COLO668 (cell line): Measurements from ENCODE around the gene EHMT1.
"Not testable (repeated sequence)": the region's sequence is repeated elsewhere in the genome, so short reads cannot be mapped to it uniquely, and the experiment has no call there.

Experiments used
- DNase-seq: peaks from one replicate; lab custom pipeline; 2025; ENCODE audit not compliant: unreplicated experiment; lab: John Stamatoyannopoulos, UW

The EHMT1 gene

DNA sequence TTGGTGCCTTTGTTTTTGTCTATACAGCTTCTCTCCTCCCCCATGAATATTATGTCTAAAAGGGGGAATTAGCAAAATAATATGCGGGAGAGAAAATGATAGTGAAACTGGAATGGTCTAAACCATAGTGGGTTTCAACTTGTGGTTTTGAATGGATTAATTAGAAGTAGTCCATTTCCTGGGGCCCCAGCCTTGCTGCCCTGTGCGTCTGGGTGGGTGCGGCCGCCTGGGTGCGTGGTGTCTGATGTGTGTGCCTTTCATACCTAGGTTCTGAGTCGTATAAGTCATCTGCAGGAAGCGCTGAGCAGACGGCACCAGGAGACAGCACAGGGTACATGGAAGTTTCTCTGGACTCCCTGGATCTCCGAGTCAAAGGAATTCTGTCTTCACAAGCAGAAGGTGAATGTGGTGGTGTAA, 138.8 kb downstream of the EHMT1 start:
- DNase-seq = no peak

DNA sequence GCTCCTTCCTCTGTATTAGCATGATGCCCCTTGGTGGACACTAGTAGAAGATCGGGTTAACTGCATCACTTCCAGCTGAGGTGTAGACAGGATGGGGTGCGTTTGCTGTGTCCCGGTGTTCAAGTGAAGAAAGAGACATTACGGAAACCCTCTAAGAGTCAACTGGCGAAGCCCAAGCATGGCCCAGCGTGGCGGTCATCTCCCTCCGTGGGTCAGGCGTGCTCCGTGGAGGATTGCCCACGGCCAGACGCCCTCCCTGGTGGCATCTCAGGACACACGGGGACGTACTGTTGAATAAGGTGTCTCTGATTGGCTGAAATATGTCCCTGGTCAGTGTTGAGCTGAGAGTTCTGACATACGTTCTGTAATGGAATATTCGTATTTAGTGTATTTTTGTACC, 139.3 kb downstream of the EHMT1 start:
- no peak for DNase-seq

DNA sequence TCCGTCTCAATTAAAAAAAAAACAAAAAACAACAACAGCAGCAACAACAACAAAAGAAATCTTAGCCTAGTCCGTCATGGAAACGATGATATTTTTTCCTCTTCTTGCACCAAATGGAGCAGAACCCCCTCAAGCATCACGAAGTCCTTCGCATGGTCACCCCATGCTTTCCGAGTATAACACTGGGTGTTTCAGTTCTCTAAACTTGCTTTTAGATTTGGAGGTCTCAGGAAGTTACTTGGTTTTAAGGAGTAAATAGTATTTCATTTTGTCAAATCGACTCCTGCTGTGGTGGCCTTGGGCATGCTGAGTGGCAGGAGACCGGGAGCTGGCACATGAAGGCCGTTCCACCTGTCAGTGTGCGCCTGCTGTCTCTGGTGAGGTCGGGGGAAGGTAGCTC, 140.3 kb downstream of the EHMT1 start:
- no peak for DNase-seq

DNA sequence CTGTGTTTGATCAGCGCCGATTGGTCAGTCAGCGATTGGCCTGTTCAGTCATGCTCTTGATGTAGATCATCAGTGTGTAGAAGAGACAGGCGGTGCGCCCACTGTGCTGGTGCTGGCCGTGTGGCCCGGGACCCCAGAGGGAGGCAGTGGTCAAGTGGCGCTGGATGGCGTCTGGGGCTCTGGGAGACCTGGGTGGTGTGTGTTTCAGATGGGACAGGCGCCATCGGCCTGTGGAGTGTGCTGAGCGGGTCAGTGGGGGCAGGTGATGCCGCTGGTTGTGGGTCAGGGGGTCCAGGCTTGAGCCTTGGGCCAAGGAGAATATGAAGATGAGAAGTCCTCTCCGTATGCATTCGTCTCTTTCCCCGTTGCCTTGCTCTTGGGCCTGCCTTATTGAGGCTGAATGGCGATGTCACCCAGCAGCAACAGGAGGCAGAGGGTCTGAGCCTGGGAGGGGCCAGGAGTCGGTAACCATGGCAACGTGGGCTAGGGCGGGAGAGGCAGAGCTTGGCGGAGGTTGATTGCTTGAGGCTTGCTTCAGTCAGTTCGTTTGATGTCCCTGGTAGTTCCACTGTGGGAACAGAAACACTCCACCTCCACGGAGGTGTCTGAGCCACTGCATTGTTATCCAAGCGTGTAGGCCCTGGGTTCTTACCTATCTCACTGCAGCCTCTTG, 141.0 kb downstream of the EHMT1 start:
- no peak for DNase-seq

DNA sequence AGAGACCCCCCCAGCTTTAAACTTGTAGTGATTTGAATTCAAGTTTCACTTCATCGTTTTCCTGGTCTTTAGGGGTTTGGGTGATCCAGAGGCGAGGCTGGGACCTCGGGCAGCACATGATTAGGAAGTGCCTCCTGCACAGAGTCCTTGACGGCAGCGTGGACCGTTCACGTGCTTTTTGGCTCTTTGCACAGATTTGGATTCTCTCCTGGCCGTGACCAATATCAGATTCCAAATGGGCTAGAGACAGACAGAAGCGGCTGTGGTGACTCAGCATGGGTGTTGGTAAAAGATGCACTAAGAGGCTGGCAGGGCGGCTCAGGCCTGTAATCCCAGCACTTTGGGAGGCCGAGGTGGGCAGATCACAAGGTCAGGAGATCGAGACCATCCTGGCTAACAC, 141.6 kb downstream of the EHMT1 start:
- DNase-seq = no peak

DNA sequence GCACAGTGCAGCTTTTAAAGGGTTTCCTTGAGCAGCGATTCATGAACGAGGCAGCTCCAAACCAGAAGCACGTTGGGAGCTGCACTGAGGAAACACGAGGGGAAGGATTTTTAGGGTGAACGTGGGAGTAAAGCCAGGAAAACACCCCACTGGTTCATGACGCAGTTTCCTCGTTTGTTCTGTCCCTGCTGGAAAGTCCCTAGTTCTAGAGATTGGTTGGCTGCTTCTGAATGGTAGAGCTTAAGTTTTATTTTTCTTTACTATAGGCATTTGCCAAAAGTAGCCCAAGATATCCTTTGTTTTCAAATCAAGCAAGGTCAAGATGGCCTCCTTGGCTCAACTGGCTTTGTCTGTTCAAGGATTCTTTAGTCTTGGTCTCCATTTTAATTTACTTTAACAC, 142.2 kb downstream of the EHMT1 start:
- no peak for DNase-seq

DNA sequence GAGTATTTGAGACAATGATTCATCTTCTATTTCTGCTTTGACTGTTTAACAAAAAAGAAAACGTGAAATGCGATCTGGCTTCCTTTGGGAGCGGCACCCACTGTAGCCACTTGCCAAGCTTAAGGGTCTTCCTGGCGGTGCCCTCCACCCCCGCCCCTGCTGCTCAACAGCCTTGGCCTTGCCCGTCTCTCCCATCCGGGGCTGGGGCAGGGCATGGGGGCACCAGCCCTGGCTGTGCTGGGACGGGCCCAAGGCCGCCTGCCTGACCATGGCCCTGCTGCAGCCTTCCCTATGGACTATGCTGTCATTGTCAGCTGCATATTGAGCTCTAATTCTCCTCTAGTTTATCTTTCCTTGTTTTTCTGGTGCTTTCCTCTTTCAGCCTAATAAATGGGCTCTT, 143.0 kb downstream of the EHMT1 start:
- no peak for DNase-seq

DNA sequence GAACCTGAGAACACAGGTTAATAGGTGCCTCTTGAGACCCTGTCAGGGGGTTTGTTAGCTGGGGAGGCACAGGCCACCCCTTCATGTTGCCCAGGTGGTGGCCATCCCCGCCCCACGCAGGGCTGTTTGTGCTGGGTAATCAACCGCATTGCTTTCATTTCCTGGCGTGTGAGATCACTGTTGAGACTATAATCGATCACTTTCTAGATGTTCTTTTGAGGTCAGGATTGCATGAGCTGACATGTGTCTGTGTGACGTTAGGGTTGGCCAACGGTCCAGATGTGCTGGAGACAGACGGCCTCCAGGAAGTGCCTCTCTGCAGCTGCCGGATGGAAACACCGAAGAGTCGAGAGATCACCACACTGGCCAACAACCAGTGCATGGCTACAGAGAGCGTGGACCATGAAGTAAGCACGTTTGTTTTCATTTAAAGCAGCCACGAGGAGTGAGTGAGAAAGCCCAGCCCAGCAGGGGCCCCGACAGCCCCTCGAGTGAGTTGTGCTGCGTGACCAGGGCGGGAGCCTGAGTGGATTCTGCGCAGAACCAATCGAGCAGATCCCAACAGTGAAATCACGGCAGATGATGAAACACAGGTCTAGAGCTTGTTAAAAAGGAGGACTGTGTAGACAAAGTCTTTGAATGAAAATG, 143.7 kb downstream of the EHMT1 start:
- no peak for DNase-seq

DNA sequence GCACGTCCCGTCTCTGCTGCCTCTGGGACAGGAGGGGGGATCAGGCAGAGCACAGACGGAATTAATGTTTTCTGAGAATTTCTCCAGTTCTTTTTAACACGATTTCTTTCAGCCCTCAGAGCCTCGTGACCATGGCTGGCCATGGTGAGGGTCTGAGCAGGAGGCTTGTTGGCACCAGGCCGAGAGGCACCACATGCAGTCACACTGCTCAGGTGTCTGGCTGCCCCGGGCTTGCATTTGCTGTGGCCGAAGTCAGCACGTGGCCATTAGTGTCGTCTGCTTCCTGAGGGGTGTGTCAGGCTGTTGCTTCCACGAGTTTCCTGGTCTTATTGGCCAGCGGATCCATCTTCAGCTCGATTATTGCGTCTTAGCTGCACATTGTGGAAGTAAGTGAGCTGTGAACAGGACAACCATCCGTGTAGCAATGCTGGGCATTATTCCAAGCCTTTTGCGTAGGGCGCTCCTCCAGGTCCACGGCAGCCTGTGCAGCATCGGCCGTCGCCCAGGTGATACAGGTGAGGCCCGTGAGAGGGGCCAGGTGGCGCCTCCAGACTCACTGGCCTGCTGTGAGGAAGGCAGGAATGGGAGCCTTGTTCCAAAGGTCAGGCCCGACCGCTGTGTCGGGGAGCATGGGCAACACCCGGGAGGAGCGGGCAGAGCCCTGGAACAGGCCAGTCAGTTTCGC, 144.6 kb downstream of the EHMT1 start:
- peak; percentile 44 for DNase-seq

DNA sequence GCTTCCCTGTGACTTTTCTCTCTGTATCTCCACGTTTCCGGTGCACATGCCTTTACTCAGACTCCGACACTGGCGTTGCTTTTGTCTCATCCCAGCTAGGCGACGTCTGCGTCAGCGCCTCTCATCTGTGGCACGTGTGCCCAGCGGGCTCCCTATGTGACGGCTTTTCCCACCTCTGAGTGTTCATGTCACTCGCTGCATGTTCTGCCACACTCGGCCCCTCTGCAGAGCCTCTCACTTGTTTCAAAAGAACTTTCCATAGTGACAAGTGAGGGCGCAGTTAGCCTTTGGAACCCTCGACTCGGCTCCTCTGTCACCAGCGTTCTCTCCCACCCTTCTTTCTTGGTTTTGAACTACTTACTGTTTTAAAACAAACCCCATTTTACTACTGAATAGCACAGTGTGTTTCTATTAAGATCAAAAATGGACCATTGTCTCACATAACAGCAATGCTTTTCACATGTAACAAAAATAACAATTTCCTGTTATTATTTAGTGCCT, 145.4 kb downstream of the EHMT1 start:
- DNase-seq = no peak

DNA sequence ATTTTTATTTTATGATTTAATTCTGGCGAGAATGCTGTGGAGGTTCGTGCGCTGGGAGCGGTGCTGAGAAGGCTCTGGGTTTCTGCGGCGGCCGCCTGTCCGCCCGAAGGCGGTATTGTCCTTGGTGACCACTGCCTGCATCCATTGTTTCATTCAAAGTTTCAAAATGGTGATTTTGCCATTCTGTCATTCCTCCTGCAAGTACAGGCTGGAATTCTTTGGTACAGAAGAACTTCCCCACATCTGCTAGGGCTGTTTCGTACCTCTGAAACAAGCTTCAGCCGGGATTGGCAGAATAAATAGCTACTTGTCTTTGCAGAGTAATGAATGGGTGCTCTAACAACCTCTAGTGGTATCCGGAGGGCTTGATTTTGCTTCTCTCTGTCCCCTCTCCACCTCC, 146.2 kb downstream of the EHMT1 start:
- DNase-seq = no peak

DNA sequence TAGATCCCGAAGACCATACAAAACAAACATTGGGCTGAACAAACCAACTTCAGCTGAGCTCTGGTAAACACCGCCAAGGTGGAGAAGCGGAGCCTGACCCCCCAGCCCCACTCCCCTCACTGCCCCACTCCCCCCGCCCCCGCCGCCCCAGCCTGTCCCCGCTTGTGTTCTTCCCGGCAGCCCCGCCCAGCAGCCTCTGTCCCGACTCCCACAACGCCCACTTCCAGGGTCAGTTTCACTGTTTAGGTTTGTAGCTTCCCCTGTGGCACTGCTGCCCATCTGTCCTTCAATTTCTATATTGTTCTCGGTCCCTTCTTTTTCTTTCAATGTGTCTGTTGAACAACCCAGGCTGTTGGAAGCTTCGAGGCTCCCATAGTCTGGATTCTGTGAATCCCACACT, 146.7 kb downstream of the EHMT1 start:
- no peak for DNase-seq

DNA sequence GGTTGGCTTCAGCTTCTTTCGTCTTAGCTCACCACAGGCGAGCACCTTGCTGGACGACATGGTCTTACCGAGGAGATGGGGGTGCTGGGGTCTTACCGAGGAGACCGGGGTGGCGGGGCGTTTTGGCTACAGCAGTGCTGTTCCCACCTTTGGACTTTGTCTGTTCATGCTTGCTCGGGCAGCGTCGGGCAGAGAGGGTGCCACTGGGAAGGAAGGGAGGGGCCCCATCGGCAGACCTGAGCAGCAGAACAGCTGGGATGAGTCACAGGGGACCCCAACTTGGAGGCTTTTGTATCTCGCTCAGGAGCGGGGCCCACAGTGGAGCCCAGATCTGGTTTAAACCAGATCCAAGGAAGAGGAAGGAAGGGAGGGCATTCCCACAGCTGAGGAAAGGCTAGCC, 152.8 kb downstream of the EHMT1 start:
- no peak for DNase-seq

DNA sequence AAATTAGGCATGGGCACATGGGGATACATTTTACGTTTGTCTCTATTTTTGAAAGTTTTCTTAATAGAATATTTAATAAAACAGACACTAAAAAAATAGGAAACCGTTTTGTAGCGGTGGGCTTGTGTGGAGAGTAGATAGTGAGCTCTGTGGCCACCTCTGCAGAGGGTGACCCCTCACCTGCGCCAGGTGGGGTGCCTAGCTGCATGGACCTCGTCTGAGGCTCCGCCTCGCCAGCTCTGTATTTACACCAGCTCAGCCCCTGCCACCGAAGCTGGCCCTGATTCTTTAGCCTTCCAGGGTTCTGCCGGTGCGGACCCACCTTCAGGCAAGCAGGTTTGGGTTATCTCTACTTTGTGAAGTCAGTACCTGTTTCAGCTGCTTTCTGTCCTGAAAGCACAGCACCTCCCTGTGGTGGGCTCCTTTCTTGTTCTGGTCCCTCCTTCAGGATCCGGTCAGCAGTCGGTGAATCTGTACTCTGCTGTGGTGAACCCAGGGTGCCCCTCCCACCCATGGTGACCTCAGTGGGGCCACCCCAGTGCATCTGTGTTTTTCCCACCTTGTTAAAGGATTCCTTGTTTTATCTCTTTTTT, 153.6 kb downstream of the EHMT1 start:
- DNase-seq = no peak

DNA sequence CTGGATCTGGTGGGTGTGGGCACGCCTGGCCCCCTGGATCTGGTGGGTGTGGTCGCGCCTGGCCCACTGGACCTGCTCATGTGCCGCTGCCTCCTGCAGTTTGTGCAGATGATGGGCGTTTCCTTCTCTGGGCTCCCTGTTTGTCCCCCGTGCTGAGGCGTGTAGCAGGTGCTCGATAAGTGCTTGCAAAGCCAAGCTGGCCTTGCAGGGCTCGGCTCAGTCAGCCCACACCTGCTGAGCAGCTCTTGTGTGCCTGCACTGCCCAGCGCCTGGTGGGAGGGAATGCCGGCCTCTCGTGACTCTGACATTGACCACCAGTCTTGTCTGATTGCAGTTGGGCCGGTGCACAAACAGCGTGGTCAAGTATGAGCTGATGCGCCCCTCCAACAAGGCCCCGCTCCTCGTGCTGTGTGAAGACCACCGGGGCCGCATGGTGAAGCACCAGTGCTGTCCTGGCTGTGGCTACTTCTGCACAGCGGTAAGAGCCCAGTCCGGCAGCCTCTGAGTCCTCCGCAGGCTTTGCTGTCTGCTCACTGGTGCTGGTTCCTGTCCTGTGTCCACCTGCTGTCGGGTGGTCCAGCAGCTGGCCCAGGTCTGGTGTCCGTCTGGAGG, 156.1 kb downstream of the EHMT1 start:
- no peak for DNase-seq

DNA sequence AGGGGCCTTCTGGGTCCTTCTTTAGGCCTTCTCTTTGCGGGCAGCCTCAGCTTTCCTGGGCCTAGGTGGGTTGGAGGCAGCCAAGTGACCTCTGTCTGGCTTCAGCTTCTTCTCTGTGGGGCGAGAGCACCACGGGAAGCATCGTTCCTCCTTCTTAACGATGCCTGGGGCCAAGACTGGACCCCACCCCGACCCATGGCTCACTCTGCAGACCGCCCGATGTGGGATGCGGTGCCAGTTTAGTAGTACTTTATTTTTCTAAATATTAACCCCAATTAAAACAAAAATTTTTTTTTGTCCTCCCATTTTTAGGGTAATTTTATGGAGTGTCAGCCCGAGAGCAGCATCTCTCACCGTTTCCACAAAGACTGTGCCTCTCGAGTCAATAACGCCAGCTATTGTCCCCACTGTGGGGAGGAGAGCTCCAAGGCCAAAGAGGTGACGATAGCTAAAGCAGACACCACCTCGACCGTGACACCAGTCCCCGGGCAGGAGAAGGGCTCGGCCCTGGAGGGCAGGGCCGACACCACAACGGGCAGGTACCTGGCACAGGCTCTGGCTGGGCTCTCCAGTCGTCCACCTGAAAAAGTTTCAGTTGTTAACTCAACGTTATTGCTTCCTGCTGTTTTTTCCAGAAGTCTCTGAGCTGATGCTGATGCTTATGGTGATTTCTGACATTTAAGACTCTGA, 157.6 kb downstream of the EHMT1 start:
- no peak for DNase-seq

DNA sequence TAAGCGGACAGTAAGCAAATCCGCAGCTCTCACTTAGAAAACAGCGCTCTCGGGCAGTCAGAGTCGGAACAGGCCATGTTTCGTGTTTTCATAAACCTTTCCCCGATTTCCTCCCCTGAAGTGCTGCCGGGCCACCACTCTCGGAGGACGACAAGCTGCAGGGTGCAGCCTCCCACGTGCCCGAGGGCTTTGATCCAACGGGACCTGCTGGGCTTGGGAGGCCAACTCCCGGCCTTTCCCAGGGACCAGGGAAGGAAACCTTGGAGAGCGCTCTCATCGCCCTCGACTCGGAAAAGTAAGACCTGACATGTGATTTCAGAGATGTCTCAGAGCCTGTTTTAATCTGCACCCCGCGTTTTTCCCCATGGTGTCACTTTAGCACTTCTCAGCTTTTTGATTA, 159.0 kb downstream of the EHMT1 start:
- no peak for DNase-seq

DNA sequence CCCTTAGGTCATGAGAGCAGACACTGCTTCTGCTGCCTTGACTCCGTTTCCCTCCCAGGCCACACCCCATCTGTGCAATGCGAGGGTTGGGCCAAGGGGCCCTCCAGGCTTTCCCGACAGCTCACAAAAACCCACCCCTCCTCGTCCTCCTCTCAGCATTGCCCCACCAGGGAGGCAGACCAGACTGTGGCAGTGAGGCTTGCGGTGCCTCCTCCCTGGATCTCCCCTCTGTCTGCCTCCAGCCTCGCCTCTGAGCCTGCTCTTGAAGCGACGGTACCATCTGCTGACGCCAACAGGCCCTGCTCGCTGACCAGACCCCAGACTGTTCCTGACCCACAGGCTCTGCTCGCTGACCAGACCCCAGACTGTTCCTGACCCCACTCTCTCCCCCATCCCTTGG, 159.5 kb downstream of the EHMT1 start:
- no peak for DNase-seq

DNA sequence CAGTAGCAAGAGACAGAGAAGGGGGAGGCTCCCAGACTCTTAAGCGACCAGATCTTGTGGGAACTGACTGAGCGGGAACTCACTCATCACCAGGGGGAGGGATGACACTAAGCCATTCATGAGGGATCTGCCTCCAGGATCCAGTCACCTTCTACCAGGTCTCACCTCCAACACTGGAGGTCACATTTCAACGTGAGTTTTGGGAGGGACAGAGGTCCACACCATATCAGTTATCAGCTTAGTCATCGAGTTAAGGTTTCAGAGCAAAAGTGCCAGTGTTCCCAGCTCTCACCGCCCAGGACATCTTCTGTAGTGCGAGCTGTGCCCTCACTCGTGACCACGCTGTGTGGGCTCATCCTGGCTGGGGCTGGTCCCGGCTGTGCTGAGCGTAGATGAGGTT, 160.1 kb downstream of the EHMT1 start:
- no peak for DNase-seq

DNA sequence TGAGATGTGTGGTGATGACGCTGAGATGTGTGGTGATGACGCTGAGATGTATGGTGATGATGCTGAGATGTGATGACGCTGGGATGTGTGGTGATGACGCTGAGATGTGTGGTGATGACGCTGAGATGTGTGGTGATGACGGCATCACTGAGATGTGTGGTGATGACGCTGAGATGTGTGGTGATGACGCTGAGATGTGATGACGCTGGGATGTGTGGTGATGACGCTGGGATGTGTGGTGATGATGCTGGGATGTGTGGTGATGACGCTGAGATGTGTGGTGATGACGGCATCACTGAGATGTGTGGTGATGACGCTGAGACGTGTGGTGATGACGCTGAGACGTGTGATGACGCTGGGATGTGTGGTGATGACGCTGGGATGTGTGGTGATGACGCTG, 161.2 kb downstream of the EHMT1 start:
- not testable (repeated sequence) for DNase-seq
